AG04450 (cell line): ENCODE results near the gene KNTC1. TPM values are rescaled to one million over a fixed set of nuclear protein-coding genes. Genes with fewer than 3 reads are reported as not detected.

ENCODE experiments used
- CTCF ChIA-PET: fragments of 300-600, 350-600 bp; formaldehyde crosslinking; extraction: SDS; loops from one replicate; lab custom pipeline; 2022; ENCODE audit warnings: antibody characterized with exemption, inconsistent platforms; lab: Charles Lee
- POLR2A ChIA-PET: fragments of 350-600 bp; formaldehyde crosslinking; extraction: SDS; loops from one replicate; lab custom pipeline; 2021; ENCODE audit warnings: antibody characterized with exemption, inconsistent platforms; lab: Yijun Ruan, JAX
- DNase-seq: peaks from one replicate; pipeline ENCODE4 v3.0.0-alpha.2; 2011; ENCODE audit warnings: low read depth, low spot score
- H3K27ac ChIP-seq: one replicate; pipeline ENCODE4 v1.5.1; 2012; ENCODE audit warnings: low read depth, low read length, control low read depth
- H3K27me3 ChIP-seq: one replicate; pipeline ENCODE4 v1.6.0; 2012; ENCODE audit warnings: low read length; ENCODE audit not compliant: control insufficient read depth, insufficient read depth
- H3K4me3 ChIP-seq: 2 replicates; pipeline ENCODE4 v1.5.1; 2011; ENCODE audit warnings: mild to moderate bottlenecking, low read depth, low read length, control low read depth
- H3K9me3 ChIP-seq: 2 replicates; pipeline ENCODE4 v1.5.1; 2012; ENCODE audit warnings: low read length; ENCODE audit not compliant: control insufficient read depth, insufficient read depth
- CTCF ChIP-seq: IDR thresholded peaks from 2 replicates; pipeline ENCODE4 v1.5.1; 2011; ENCODE audit warnings: low read depth, low read length, control low read depth, inconsistent platforms
- polyA plus RNA-seq: library from polyadenylated mRNA; depleted of rRNA; stranded (reverse); fragments of >200 nt; gene quantifications from 2 replicates; pipeline ENCODE4 v1.2.3, GENCODE V29; 2011

KNTC1 gene
- polyA plus RNA-seq, 1 experiment: 10.0 TPM

DNA sequence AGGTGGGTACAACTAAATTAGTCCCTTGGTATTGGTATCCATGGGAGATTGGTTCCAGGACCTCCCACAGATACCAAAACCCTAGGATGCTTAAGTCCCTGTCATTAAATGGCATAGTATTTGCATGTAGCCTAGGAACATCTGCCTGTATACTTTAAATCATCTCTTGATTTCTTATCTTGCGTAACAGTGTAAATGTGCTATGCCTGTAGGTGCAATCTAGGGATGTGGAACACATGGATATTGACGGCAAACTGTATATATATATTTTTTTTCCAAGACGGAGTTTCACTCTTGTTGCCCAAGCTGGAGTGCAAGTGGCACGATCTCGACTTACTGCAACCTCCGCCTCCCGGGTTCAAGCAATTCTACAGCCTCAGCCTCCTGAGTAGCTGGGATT lies 1.5 kb downstream of the KNTC1 start:
- CTCF ChIA-PET: no interaction called here
- no peaks in the 10 kb centered on the region for H3K9me3 ChIP-seq
- no peaks in the 10 kb centered on the region for H3K27me3 ChIP-seq
- no peak for DNase-seq
- no peak overlapping the region for H3K27ac ChIP-seq
- no peak for TF ChIP-seq CTCF
- no peak overlapping the region for H3K4me3 ChIP-seq
- POLR2A ChIA-PET: no interaction called here

- H3K4me3 ChIP-seq: no peak overlapping the region
- H3K9me3 ChIP-seq: no peaks in the 10 kb centered on the region
- TF ChIP-seq CTCF: no peak
- DNase-seq: no peak
- H3K27me3 ChIP-seq: no peaks in the 10 kb centered on the region
- no peak overlapping the region for H3K27ac ChIP-seq
- POLR2A ChIA-PET: no interaction called here
- CTCF ChIA-PET: no interaction called here
Observed at GRCh38 chr12:122528992-122529391, 1.9 kb downstream of the KNTC1 start.

DNA sequence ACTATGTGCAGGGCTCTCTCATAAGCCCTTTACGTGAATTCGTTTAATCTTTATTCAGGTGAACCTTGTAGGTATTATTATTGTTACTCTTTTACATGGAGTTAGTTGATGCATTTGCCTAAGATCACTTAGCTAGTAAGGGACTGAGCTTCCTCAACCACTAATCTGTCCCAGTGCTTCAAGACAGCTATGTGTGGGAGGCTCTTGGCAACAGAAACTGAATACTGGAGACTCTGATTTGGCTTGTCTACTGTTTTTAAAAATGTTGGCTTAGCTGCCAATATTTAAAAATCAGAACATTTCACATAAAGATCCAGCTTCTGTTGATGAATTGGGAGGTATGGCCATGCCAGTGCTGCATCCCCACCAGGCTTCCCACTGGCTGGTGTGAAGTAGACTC lies 6.8 kb downstream of the KNTC1 start:
- Histone ChIP-seq H3K27ac (no peak overlapping the region), H3K4me3 (no peak overlapping the region), H3K27me3 (no peaks in the 10 kb centered on the region), H3K9me3 (no peaks in the 10 kb centered on the region)
- CTCF ChIA-PET: no interaction called here
- DNase-seq: no peak
- POLR2A ChIA-PET: no interaction called here
- no peak for TF ChIP-seq CTCF

- H3K4me3 ChIP-seq: no peak overlapping the region
- CTCF ChIA-PET: no interaction called here
- POLR2A ChIA-PET: no interaction called here
Observed at GRCh38 chr12:122537021-122537420, 10.0 kb downstream of the KNTC1 start.

DNA sequence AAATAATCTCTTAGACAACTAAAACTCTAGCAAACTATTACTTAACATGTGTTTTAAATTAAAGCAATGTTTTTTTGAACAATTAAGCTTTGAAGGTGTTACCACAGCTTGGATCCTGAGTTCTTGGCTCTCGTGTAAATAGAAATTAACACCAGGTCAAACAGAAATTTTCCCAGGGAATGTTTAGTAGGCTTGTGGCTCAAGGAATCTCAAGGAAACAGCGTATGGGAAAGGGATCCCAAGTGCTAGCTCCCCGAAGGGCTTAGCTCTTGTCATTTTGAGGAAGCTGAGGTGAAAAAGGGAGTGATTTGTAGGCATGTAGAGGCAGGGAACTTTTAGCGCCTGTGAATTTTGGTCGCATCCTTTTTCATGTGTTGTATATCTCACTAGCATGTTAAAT lies 11.4 kb downstream of the KNTC1 start:
- ChIA-PET POLR2A (no interaction called here), CTCF (interaction anchor here (0.6 kb wide), 1 partner anchor 43 kb away, joined by 5 read pairs; no protein-coding TSS in a partner anchor)

More at GRCh38 chr12:122537021-122537420, 10.0 kb downstream of the KNTC1 start:
- Histone ChIP-seq H3K9me3 (no peaks in the 10 kb centered on the region), H3K27ac (no peak overlapping the region), H3K27me3 (no peaks in the 10 kb centered on the region)
- TF ChIP-seq CTCF: no peak
- DNase-seq: no peak

More for the DNA sequence above, 11.4 kb downstream of the KNTC1 start:
- H3K27me3 ChIP-seq: no peaks in the 10 kb centered on the region
- H3K9me3 ChIP-seq: no peaks in the 10 kb centered on the region
- no peak for DNase-seq
- no peak for TF ChIP-seq CTCF
- no peak overlapping the region for H3K4me3 ChIP-seq
- no peak overlapping the region for H3K27ac ChIP-seq
